IPS DF 6.9 (cell line): ENCODE measurements around the gene FASTKD3.

Experiments used
- DNase-seq: peaks from one replicate; pipeline ENCODE4 v3.0.0-alpha.2; 2013; ENCODE audit warnings: low read depth, low spot score
- H3K27ac ChIP-seq: one replicate; pipeline ENCODE4 v1.5.1; 2013; ENCODE audit warnings: low read length, control low read depth
- H3K27me3 ChIP-seq: 2 replicates; pipeline ENCODE4 v1.6.1; 2013; ENCODE audit warnings: mild to moderate bottlenecking, low read length; ENCODE audit not compliant: control insufficient read depth, insufficient read depth
- H3K36me3 ChIP-seq: 2 replicates; pipeline ENCODE4 v1.6.1; 2013; ENCODE audit warnings: low read length; ENCODE audit not compliant: control insufficient read depth, insufficient read depth
- H3K4me1 ChIP-seq: 2 replicates; pipeline ENCODE4 v1.6.1; 2013; ENCODE audit warnings: low read length; ENCODE audit not compliant: control insufficient read depth, insufficient read depth
- H3K4me3 ChIP-seq: 2 replicates; pipeline ENCODE4 v1.5.1; 2013; ENCODE audit warnings: mild to moderate bottlenecking, low read length
- H3K9me3 ChIP-seq: 2 replicates; pipeline ENCODE4 v1.6.1; 2013; ENCODE audit warnings: low read length, inconsistent platforms; ENCODE audit not compliant: control insufficient read depth, insufficient read depth
- whole genome bisulfite sequencing: extraction: QIAGEN DNeasy Blood & Tissue Kit; methylation state at CpG from one replicate; pipeline ENCODE4 v1.1.7; 2013; ENCODE audit warnings: mixed read lengths, missing lambda C conversion rate; ENCODE audit not compliant: insufficient read length, insufficient coverage; 5-methylcytosine and 5-hydroxymethylcytosine counted together

Gene FASTKD3

DNA sequence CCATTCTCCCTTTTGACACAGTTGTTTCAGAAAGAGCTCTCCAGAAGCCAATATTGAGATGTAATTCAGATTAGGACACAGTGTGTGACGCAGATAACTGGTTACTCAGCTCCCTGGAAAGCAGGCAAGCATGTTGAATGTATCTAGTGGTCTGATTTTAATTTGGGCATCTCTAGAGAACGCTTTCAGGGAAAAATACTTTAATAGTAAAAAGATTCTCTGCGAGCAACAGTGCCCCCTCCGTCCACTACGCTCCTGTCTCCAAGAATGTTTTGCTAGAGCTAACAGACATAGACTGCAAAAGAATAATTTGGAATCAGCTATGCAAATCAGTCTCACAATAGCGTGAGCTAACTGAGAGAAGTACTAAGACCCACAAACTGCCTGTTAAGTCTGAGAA, 41.2 kb downstream of the FASTKD3 start:
- Histone ChIP-seq H3K27me3 (no peaks in the 10 kb centered on the region), H3K27ac (no peak overlapping the region), H3K4me3 (no peak overlapping the region), H3K4me1 (no peaks in the 10 kb centered on the region), H3K9me3 (no peaks in the 10 kb centered on the region), H3K36me3 (peaks cover 15% of the 10 kb centered on the region)
- DNase-seq, result no peak
- no CpG with 5 or more reads among the region's 6 CpGs for WGBS

- H3K9me3 ChIP-seq, result no peaks in the 10 kb centered on the region
- H3K4me3 ChIP-seq, result no peak overlapping the region
- H3K27ac ChIP-seq, result no peak overlapping the region
- no peak for DNase-seq
- WGBS, result no CpG with 5 or more reads among the region's 11 CpGs
- H3K36me3 ChIP-seq, result peaks cover 26% of the 10 kb centered on the region
- no peaks in the 10 kb centered on the region for H3K4me1 ChIP-seq
- no peaks in the 10 kb centered on the region for H3K27me3 ChIP-seq
Measured at GRCh38 chr5:7825630-7826029, 43.2 kb downstream of the FASTKD3 start.

- peaks cover 26% of the 10 kb centered on the region for H3K36me3 ChIP-seq
- no peak for DNase-seq
- no peaks in the 10 kb centered on the region for H3K4me1 ChIP-seq
- H3K27ac ChIP-seq, result no peak overlapping the region
- no peaks in the 10 kb centered on the region for H3K27me3 ChIP-seq
- H3K4me3 ChIP-seq, result no peak overlapping the region
- H3K9me3 ChIP-seq, result no peaks in the 10 kb centered on the region
- no CpG with 5 or more reads among the region's 18 CpGs for WGBS
Measured at GRCh38 chr5:7824995-7825394, 43.8 kb downstream of the FASTKD3 start.

DNA sequence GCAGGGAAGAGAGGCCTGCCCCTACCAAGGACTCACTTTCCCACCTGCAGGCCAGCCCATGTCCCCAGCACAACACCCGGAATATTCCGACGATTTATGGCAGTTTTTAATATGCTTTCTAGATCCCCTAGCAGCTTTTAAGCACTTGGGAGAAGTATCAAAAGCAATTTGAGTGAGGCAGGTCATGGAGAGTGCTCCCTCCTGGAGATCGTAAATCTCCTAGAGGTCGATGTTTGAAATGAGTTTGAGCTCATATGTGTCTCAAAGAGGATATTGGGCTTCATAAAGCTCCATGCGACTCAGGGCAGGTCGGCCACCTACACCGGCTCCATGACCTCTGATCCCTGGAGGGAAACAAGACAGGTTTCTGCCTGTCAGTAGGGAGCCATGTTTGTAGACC, 45.2 kb downstream of the FASTKD3 start:
- DNase-seq, result no peak
- H3K4me1 ChIP-seq, result no peaks in the 10 kb centered on the region
- no peaks in the 10 kb centered on the region for H3K9me3 ChIP-seq
- peaks cover 26% of the 10 kb centered on the region for H3K36me3 ChIP-seq
- H3K27me3 ChIP-seq, result no peaks in the 10 kb centered on the region
- no peak overlapping the region for H3K4me3 ChIP-seq
- no peak overlapping the region for H3K27ac ChIP-seq
- WGBS, result no CpG with 5 or more reads among the region's 8 CpGs

DNA sequence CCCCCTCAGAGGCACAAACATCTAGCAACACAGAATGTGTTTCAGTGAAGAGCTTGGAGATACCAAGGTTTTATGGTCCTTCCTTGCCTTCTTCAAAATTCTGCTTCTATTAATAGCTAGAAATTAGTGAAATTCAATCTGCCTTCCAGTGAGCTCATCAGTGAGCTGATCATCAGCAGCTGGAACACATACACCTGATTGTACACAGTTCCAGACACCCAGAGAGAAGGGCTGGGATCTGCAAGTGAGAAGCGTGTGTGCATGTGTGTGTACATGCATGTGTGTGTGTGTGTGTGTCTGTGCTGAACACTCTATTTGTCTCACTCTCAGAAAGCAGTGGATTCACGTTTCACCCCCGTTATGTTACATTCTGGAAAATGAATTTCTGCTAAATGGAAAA, 46.4 kb downstream of the FASTKD3 start:
- WGBS, result no CpG with 5 or more reads among the region's 3 CpGs
- Histone ChIP-seq H3K4me1 (no peaks in the 10 kb centered on the region), H3K27me3 (no peaks in the 10 kb centered on the region), H3K9me3 (no peaks in the 10 kb centered on the region), H3K4me3 (no peak overlapping the region), H3K27ac (no peak overlapping the region), H3K36me3 (peaks cover 26% of the 10 kb centered on the region)
- no peak for DNase-seq

- Histone ChIP-seq H3K27ac (no peak overlapping the region), H3K4me1 (peaks cover 2% of the 10 kb centered on the region; the same call in 1 of the 2 replicates), H3K9me3 (no peaks in the 10 kb centered on the region), H3K4me3 (no peak overlapping the region), H3K36me3 (peaks cover 7% of the 10 kb centered on the region), H3K27me3 (no peaks in the 10 kb centered on the region)
- DNase-seq, result no peak
- WGBS, result no CpG with 5 or more reads among the region's 9 CpGs
Measured at GRCh38 chr5:7816535-7816901, 52.3 kb downstream of the FASTKD3 start.

DNA sequence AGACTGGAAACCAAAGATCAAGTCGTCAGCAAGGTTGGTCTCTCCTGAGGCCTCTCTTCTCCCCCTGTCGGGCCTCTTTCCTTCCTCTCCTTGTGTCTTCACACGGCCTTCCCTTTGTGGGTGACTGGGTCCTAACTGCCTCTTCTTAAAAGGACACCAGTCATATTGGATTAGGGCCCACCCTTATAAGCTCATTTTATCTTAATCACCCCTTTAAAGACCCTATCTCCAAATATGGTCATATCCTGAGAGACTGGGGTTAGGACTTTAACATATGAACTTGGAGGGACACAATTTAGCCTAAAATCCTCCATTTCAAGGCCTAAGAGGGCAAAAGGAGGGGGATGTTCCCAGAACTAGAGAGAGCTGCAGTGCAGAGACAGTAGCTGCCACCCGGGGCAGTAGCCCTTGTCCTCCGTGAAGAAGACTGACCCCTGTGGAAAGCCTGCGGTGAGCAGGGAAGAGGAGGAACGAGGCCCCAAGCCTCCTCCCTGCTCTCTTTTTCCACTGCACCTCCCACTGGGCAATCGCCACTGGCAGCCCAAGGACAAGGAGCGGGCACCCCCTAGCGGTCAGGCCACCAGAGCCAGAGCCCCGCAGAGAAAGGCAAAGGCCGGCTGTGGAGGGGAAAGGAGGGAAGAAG, 52.8 kb downstream of the FASTKD3 start:
- no peak overlapping the region for H3K4me3 ChIP-seq
- H3K27me3 ChIP-seq, result no peaks in the 10 kb centered on the region
- peaks cover 2% of the 10 kb centered on the region; the same call in 1 of the 2 replicates for H3K4me1 ChIP-seq
- no CpG with 5 or more reads among the region's 12 CpGs for WGBS
- H3K36me3 ChIP-seq, result peaks cover 3% of the 10 kb centered on the region; the same call in 1 of the 2 replicates
- DNase-seq, result peak; percentile 74
- H3K9me3 ChIP-seq, result no peaks in the 10 kb centered on the region
- H3K27ac ChIP-seq, result no peak overlapping the region

DNA sequence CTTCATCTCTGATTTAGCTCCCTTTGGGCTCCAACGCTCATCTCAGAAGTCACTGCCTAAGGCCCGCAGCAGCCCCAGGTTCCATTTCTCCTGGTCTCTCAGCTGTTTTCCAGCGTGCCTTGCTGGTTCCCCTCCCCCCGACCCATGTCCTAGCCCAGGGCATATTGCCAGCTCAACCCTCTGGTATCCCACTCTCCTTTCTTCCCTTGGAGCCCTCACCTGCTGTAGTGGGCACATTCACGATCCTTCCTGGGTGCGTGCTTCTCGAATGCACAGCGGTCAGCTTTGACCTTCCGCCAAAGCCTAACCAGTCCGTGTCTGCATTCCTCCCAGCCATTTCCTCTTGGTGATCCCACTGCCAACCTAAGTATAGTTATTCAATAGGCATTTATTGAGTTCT, 54.0 kb downstream of the FASTKD3 start:
- no CpG with 5 or more reads among the region's 10 CpGs for WGBS
- Histone ChIP-seq H3K4me3 (no peak overlapping the region), H3K36me3 (peaks cover 3% of the 10 kb centered on the region; the same call in 1 of the 2 replicates), H3K4me1 (peaks cover 2% of the 10 kb centered on the region; the same call in 1 of the 2 replicates), H3K27ac (no peak overlapping the region), H3K27me3 (no peaks in the 10 kb centered on the region), H3K9me3 (no peaks in the 10 kb centered on the region)
- DNase-seq, result no peak

- no peak for DNase-seq
- Histone ChIP-seq H3K4me1 (peaks cover 2% of the 10 kb centered on the region; the same call in 1 of the 2 replicates), H3K27ac (no peak overlapping the region), H3K9me3 (no peaks in the 10 kb centered on the region), H3K27me3 (no peaks in the 10 kb centered on the region), H3K4me3 (no peak overlapping the region), H3K36me3 (peaks cover 3% of the 10 kb centered on the region; the same call in 1 of the 2 replicates)
- WGBS, result no CpG with 5 or more reads among the region's 3 CpGs
Measured at GRCh38 chr5:7813576-7813975, 55.3 kb downstream of the FASTKD3 start.

DNA sequence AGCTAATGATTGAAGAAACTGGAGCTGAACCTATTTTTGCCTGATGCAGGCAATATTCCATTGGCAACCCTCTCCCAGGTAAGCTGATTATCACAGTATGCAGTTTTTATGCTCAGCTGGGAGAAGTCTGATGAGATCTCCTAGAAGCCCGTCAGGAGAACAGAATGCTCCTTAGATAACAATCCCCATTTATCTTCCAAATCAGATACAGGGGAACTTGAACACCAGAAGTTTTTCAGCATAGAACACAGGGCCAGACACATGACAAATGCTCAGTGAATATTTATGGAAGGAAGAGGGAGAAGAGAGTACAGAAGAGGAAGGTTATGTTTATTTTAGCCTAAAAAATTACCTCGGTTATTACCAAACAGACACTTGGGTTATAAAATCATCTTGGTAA, 55.8 kb downstream of the FASTKD3 start:
- no peaks in the 10 kb centered on the region for H3K27me3 ChIP-seq
- no peak for DNase-seq
- H3K36me3 ChIP-seq, result peaks cover 3% of the 10 kb centered on the region; the same call in 1 of the 2 replicates
- H3K4me1 ChIP-seq, result peaks cover 2% of the 10 kb centered on the region; the same call in 1 of the 2 replicates
- no peaks in the 10 kb centered on the region for H3K9me3 ChIP-seq
- no peak overlapping the region for H3K27ac ChIP-seq
- WGBS, result no CpG with 5 or more reads among the region's 2 CpGs
- H3K4me3 ChIP-seq, result no peak overlapping the region

DNA sequence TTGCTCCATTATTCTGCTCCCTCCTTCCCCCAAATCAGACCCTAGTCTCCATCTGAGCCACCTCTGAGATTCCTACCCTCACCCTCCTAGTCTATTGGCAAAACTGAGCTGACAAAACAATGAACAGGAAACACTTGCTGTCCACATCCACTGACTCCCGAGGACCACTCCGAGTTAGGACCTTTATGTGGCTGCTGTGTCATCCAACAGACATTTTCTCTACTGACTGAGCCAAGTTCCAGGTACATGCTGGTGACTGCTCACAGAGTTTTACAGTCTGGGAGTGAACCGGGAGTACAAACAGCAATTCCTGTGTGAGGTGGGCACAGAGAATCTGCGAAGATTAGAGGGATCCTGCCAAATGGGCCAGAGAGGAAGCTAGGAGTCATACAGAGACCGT, 57.1 kb downstream of the FASTKD3 start:
- H3K4me3 ChIP-seq, result no peak overlapping the region
- H3K9me3 ChIP-seq, result no peaks in the 10 kb centered on the region
- WGBS, result no CpG with 5 or more reads among the region's 5 CpGs
- no peaks in the 10 kb centered on the region for H3K27me3 ChIP-seq
- peaks cover 5% of the 10 kb centered on the region for H3K36me3 ChIP-seq
- peaks cover 2% of the 10 kb centered on the region; the same call in 1 of the 2 replicates for H3K4me1 ChIP-seq
- DNase-seq, result no peak
- no peak overlapping the region for H3K27ac ChIP-seq
